Measurements from ENCODE around the gene MEAK7.

Gene MEAK7

DNA sequence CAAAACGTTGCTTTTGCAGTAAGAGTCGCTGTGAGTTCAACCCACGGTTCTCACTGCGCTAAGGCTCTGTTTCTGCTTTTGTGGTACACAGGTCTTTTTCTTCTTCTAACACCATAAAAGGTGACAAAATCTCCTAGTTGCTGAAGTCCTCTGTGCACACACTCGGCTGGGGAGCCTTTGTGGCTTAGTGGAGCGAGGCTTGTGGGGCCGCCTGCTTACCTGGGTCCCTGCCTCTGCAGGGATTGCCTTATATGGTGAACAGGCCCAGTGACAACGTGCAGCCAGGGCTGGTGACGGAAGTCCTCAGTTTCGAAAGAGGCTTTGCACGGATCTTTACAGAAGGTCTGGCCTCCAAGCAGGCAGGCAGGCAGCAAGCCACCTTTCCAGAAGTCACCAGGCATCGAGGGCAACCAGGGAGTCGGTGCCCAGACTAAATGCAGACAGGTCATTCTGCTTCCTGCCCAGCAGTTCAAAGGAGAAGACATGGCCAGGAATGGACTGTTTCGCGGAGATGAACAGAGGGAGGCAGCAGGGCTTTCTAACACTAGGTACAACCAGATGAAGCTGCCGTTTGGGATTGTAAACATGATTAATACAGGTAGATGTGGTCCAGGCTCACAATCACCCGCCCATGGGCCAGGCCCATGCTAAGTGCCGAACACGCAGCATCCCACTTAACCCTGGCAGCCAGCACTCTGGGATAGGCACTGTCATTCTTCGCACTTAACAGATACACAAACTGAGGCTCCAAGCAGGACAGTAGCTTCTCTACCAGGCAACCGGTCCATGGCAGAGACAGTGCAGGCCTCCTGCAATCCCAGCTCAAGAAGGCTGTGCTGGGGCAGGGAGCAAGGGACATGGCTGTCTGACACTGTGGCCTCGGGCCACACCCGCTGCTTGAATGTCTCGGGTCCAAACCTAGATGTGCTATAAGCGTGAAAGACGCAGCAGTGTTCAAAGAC lies 10.7 kb upstream of the MEAK7 start:
- peak; percentile 85 for DNase-seq (ENCODE audit: low spot score)
- TF ChIP-seq, protein P1, sequence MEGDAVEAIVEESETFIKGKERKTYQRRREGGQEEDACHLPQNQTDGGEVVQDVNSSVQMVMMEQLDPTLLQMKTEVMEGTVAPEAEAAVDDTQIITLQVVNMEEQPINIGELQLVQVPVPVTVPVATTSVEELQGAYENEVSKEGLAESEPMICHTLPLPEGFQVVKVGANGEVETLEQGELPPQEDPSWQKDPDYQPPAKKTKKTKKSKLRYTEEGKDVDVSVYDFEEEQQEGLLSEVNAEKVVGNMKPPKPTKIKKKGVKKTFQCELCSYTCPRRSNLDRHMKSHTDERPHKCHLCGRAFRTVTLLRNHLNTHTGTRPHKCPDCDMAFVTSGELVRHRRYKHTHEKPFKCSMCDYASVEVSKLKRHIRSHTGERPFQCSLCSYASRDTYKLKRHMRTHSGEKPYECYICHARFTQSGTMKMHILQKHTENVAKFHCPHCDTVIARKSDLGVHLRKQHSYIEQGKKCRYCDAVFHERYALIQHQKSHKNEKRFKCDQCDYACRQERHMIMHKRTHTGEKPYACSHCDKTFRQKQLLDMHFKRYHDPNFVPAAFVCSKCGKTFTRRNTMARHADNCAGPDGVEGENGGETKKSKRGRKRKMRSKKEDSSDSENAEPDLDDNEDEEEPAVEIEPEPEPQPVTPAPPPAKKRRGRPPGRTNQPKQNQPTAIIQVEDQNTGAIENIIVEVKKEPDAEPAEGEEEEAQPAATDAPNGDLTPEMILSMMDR (IDR thresholded peaks at IDR 0.05; ENCODE audit: extremely low read depth, missing control alignments): no peak

DNA sequence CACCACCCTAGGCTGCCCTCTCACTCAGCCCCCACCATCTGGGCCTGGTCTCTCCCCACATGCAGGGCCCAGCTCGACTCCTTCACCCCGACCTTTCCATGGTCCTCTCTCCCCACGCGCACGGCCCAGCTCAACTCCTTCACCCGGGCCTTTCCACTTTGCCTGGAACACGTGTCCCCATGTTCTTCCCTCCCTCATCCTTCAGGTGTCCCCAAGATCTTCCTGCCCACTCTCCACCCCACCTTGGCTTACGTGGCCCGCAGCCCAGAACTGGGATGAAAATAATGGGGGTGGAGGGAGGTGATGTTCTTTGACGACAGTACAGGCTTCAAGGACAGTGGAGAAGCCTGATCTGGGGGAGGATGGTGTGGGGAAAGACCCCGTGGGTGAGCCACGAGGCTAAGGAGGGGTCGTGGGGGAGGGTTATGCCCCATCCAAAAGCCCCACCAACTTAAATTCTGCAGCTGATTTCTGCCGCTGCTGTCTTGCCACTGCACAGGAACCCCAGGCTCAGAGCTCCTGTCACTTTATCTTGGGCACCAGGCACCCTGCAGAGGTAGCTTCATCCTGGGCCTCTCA lies 9.9 kb upstream of the MEAK7 start:
- TF ChIP-seq, protein P1 (IDR thresholded peaks at IDR 0.05; ENCODE audit: extremely low read depth, missing control alignments): no peak
- DNase-seq (ENCODE audit: low spot score): no peak

DNA sequence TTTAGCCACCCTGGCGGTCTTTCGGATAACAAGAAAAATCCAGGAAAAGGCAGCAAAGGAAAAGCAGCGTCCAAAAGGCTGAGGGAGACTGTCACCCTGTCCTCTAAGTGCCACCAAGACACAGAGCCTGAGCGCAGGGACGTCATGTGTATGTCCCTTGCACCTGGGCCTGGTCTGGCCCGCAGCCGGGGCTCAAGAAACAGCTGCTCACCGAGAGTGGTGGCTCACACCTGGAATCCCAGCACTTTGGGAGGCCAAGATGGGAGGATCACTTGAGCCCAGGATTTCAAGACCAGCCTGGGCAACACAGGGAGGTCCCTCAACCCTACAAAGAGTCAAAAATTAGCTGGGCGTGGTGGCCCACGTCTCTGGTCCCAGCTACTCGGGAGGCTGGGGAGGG lies 9.2 kb upstream of the MEAK7 start:
- TF ChIP-seq, protein P1 (IDR thresholded peaks at IDR 0.05; ENCODE audit: extremely low read depth, missing control alignments): no peak
- DNase-seq (ENCODE audit: low spot score): no peak

DNA sequence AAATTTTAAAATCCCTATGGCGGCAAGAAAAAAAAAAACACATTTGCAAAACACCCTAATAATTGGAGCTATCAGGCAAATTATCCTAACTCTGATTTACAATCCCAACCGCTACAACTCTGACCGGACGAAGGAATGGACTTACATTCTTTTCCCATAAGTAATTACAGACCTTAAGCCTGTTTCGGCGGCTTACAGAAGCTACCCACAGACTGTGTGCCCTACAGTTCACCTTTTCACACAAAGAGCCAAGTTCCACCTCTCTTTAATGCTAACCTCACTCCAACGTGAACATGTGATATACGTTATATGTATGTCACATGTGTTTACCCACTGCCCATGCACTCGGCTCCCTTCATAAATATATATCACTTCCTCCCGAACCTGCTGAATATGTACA lies 8.7 kb upstream of the MEAK7 start:
- DNase-seq (ENCODE audit: low spot score): no peak
- TF ChIP-seq, protein P1 (IDR thresholded peaks at IDR 0.05; ENCODE audit: extremely low read depth, missing control alignments): no peak

DNA sequence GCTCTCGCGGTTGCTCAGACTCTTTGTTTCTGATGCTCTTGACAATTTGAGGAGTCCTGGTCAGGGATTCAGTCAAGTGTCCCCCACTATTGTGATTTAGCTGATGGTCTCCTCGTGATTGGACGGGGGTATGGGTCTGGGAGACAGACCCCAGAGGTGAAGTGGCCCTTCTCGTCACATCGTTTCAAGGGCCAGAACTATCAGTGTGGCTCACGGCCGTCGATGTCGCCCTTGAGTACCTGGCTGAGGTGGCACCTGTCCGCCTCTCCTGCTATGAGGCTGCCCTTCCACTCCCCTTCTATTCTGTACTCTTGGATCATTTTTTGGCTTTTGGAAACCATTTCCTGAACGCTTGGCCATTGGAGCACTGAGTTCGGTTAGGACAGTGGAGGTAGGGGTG lies 7.4 kb upstream of the MEAK7 start:
- TF ChIP-seq, protein P1 (IDR thresholded peaks at IDR 0.05; ENCODE audit: extremely low read depth, missing control alignments): no peak
- DNase-seq (ENCODE audit: low spot score): no peak

DNA sequence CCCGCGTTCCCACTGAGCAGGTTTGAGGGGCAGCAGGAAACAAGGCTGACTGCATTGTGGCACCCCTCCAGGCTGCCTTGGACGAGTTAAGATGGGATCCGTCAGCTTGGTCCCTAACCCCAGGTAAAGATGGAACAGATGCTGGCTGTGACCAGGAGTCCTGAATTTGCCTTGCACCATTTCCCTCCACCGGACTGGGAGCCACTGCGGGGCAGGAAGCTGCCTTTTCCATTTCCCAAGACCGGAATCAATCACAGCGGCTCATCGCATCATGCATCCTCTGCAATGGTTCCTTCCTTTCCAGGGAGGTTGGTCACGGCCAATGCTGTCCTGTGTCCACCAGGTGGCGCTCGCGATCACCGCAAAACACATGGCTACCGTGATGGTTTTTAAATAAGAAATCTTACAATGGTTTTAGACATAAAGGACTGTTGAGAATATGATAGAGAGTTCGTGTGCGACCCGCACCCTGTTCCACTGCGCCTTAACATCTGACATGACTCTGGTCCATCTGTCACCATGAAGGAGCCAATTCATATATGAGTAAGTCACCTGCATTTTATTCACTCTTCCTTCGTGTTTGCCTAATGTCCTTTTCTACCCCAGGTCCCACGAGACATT lies 6.8 kb upstream of the MEAK7 start:
- TF ChIP-seq, protein P1 (IDR thresholded peaks at IDR 0.05; ENCODE audit: extremely low read depth, missing control alignments): peak; percentile 82

More for the DNA sequence above, 6.8 kb upstream of the MEAK7 start:
- peak; percentile 56 for DNase-seq (ENCODE audit: low spot score)

Measured in GM20000 (cell line).